ENCODE results near the gene ADAM33. TPM values are rescaled to one million over a fixed set of nuclear protein-coding genes. Genes with fewer than 3 reads are reported as not detected.

Gene ADAM33
- total RNA-seq, 4 donors from 2014 or later: 5.6 to 175 (median 23.3) TPM

DNA sequence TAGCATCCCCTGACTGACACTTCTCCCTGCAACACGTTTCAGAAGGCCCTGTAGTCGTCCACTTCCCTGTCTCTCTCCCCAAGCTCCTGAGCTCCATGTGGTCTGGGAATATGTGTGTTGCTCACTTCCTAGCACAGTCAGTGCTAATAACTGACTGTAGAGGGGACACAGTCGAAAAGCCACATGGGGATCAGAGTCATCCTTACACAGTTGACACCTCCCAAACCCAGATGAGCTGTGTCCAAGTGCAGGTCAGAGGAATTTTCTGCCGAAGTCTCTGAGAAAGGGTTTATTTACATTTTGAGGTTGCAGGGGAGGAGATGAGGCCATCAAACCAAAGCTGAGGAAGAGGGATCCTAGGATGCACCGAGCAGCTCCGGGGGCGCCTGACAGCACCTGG, 3.5 kb upstream of the ADAM33 start:
- Histone ChIP-seq H3K4me1 (peaks cover 0 to 16% (median 2%) of the 10 kb centered on the region in 4 donors), H3K27me3 (no peaks in the 10 kb centered on the region), H3K36me3 (no peaks in the 10 kb centered on the region), H3K4me3 (no peak overlapping the region), H3K27ac (no peak overlapping the region), H3K9me3 (no peaks in the 10 kb centered on the region)
- no peak for TF ChIP-seq POLR2A (IDR thresholded peaks at IDR 0.05)
- TF ChIP-seq, protein P1, sequence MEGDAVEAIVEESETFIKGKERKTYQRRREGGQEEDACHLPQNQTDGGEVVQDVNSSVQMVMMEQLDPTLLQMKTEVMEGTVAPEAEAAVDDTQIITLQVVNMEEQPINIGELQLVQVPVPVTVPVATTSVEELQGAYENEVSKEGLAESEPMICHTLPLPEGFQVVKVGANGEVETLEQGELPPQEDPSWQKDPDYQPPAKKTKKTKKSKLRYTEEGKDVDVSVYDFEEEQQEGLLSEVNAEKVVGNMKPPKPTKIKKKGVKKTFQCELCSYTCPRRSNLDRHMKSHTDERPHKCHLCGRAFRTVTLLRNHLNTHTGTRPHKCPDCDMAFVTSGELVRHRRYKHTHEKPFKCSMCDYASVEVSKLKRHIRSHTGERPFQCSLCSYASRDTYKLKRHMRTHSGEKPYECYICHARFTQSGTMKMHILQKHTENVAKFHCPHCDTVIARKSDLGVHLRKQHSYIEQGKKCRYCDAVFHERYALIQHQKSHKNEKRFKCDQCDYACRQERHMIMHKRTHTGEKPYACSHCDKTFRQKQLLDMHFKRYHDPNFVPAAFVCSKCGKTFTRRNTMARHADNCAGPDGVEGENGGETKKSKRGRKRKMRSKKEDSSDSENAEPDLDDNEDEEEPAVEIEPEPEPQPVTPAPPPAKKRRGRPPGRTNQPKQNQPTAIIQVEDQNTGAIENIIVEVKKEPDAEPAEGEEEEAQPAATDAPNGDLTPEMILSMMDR (IDR thresholded peaks at IDR 0.05): no peak
- DNase-seq: no peak

DNA sequence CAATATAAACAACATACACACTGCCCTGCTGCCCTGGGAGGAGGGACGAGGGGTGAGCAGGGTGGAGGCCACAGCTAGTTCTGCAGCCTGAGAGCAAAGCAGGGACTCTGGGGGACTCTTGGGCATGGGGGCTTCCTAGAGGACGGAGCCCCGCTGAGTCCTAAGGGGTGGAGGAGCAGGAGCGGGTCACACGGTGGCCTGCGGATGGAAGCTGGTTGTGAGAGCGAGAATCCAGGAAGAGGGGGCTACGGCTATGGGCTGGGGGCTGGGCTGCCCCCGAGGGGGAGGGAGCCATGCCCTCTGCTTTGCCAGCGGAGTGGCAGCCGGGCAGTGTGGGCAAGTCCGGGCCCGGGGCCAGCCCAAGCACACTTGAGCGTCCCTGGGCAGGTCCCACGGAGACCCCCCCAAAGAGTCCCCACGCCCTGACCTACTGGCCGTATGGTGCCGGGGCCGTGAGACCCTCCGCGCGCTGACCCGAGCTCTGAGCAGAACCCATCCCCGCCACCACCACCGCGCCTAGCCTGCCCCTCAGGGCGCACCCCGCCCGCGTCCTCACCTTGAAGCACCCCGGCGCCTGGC, 369 bp downstream of the ADAM33 start:
- DNase-seq: no peak
- H3K4me1 ChIP-seq: peaks cover 0 to 33% (median 0%) of the 10 kb centered on the region in 4 donors
- TF ChIP-seq, protein P1 (IDR thresholded peaks at IDR 0.05): no peak
- no peak for TF ChIP-seq POLR2A (IDR thresholded peaks at IDR 0.05)
- H3K27ac ChIP-seq: peak overlapping the region; percentile 36 to 84 (median 70)
- no peaks in the 10 kb centered on the region for H3K9me3 ChIP-seq
- H3K36me3 ChIP-seq: no peaks in the 10 kb centered on the region
- no peaks in the 10 kb centered on the region for H3K27me3 ChIP-seq
- H3K4me3 ChIP-seq: peak overlapping the region; percentile 24 to 57 (median 38)

DNA sequence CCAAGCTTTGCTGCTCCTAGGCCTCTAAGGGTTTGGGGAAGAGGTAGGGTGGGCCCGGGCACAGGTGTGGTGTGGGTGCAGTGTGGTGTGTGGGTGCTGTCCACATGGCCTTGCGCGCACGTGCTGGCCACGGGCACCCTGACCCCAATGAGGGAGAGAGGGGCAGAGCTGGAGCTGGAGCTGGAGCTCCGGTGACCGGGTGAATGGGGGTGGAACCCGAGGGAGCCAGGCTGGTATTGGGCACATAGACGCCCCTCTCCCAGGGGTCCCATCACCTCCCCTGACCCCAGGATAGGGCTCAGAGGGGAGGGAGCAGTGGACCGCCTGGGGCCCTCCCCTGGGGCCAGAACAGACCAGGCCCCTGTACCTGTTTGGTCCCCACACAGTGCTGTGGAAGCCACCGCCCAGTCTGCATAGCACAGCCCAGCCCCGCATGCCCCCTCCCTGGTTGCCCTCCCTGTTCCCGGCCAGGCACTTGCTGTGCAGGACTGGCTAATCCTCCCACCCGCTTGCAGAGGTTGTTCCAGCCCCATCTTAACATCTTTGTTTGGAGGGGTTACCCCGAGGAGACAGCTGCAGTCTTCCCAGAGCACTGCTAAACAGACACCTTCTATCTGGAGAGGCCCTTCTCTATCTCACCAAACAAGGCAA, 984 bp downstream of the ADAM33 start:
- H3K27ac ChIP-seq: peak overlapping the region; percentile 49 to 84 (median 70)
- H3K9me3 ChIP-seq: no peaks in the 10 kb centered on the region
- H3K27me3 ChIP-seq: no peaks in the 10 kb centered on the region
- H3K4me3 ChIP-seq: peak overlapping the region; percentile 24 to 57 (median 38)
- H3K36me3 ChIP-seq: no peaks in the 10 kb centered on the region
- H3K4me1 ChIP-seq: peaks cover 0 to 33% (median 0%) of the 10 kb centered on the region in 4 donors
- DNase-seq: no peak
- TF ChIP-seq POLR2A (IDR thresholded peaks at IDR 0.05): no peak
- TF ChIP-seq, protein P1 (IDR thresholded peaks at IDR 0.05): no peak

DNA sequence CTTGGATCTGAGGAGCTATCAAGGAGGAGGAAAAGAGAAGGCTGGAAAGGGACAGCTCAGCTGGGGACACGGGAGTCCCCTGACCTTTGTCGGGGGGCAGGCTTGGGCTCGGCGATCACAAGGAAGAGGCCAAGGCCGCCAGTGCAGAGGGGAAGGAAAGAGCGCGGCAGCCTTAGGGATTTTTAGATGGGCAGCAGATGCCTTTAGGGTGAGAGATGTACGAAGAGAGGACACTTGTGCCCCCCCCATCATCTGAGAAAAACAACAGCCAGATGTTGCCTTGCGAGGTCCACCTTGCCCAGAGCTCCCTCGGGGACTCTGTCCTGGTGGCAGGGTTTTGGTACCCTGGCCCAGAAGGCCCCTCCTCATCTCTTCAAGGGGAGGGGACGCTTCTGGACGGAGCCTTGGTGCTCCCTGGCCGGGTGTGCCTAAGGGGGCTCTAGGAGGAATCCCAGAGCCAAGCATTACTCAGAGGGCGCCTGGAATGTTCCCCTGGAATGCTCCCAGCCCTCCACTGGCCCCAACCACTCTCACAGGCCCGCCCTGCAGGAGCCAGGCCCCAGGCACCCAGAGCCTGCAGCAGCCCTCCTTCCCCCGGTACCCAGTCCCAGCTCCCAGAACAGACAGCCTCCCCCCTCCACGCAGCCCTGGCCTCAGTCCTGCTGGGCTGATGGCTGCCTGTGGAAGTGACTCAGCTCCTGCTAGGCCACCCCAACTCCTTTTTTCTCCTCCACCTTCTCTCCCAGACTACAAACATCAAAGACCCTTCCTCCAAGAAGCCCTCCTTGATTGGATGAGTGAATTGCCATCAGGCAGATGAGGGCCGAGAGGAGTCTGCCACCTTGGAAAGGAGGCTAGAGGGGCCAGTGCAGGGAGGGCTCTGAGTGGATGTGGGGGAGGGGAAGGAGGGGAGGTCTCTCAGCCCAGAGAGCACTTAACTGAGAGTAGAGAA, 1.8 kb downstream of the ADAM33 start:
- TF ChIP-seq POLR2A (IDR thresholded peaks at IDR 0.05): no peak
- TF ChIP-seq, protein P1 (IDR thresholded peaks at IDR 0.05): no peak
- Histone ChIP-seq H3K4me1 (peaks cover 0 to 33% (median 0%) of the 10 kb centered on the region in 4 donors), H3K27me3 (no peaks in the 10 kb centered on the region), H3K4me3 (peak overlapping the region in 3 of 4 donors; percentile 26 to 57 (median 49)), H3K36me3 (no peaks in the 10 kb centered on the region), H3K27ac (peak overlapping the region; percentile 49 to 84 (median 70)), H3K9me3 (no peaks in the 10 kb centered on the region)
- DNase-seq: peak in 1 of 3 donors; percentile 58

DNA sequence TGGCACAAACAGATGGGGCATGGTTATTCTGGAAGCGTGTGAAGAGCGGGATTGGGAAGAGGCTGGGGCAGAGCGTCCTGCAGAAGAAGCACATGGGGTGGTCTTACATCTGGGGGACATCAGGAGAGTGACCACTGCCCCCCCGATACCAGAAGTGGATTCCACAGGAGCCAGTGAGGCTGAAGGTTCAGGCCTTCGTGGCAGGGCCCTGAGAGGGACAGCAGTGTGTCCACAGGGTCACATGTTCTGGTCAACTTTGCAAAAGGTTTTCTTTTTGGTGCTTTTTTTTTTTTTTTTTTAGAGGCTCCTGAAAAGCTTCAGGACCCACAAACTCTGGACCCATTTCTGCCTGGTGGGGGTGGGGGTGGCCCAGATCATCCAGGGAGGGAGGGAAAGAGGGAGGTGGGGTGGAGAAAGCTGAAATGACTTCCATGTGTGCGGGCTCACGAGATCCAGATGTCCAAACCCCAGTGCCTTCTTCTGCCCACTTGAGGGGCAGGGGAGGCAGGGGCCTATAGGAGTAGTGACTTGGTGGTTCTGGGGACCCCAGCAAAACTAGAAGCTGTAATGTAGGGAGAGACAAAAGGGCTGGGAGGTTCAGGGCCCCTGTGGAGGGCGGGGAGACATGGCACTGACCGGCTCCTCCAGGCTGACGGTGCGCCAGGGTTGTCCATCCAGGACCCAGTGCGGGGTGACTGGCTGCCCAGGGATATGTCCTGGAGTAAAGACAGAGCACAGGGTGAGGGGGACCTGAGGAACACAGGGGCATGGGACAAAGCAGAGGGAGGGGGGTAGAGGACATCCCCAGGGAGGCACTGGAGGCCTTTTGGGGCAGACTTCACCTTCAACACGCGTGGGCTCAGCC, 2.7 kb downstream of the ADAM33 start:
- no peaks in the 10 kb centered on the region for H3K9me3 ChIP-seq
- H3K36me3 ChIP-seq: no peaks in the 10 kb centered on the region
- peak overlapping the region; percentile 17 to 84 (median 70) for H3K27ac ChIP-seq
- TF ChIP-seq, protein P1 (IDR thresholded peaks at IDR 0.05): no peak
- no peak for TF ChIP-seq POLR2A (IDR thresholded peaks at IDR 0.05)
- H3K27me3 ChIP-seq: no peaks in the 10 kb centered on the region
- peaks cover 0 to 33% (median 0%) of the 10 kb centered on the region in 4 donors for H3K4me1 ChIP-seq
- DNase-seq: no peak
- H3K4me3 ChIP-seq: no peak overlapping the region

Data from Peyer's patch (tissue), 4 donors.